ENCODE measurements around the gene ATE1.
A peak's percentile ranks its signal among the peaks of the same experiment; 100 is the strongest.

Gene ATE1

GRCh38 chr10:121889212-121889611 is 38.6 kb downstream of the ATE1 start:
- DNase-seq (ENCODE audit: low read depth) = no peak
- TF ChIP-seq CTCF (IDR thresholded peaks at IDR 0.05; ENCODE audit: low read length, missing control alignments) = no peak
- H3K4me3 ChIP-seq (replicated peaks; ENCODE audit: low read depth, low read length) = no peak overlapping the region

GRCh38 chr10:121886997-121887622 is 40.7 kb downstream of the ATE1 start:
- DNase-seq (ENCODE audit: low read depth) = peak; percentile 81
- no peak overlapping the region for H3K4me3 ChIP-seq (replicated peaks; ENCODE audit: low read depth, low read length)
- TF ChIP-seq CTCF (IDR thresholded peaks at IDR 0.05; ENCODE audit: low read length, missing control alignments) = peak; percentile 92

GRCh38 chr10:121886181-121886580 is 41.6 kb downstream of the ATE1 start:
- no peak for DNase-seq (ENCODE audit: low read depth)
- TF ChIP-seq CTCF (IDR thresholded peaks at IDR 0.05; ENCODE audit: low read length, missing control alignments) = no peak
- no peak overlapping the region for H3K4me3 ChIP-seq (replicated peaks; ENCODE audit: low read depth, low read length)

- peak; percentile 81 for DNase-seq (ENCODE audit: low read depth)
- H3K4me3 ChIP-seq (replicated peaks; ENCODE audit: low read depth, low read length) = no peak overlapping the region
- no peak for TF ChIP-seq CTCF (IDR thresholded peaks at IDR 0.05; ENCODE audit: low read length, missing control alignments)
Observed at GRCh38 chr10:121880895-121881294, 46.9 kb downstream of the ATE1 start.

GRCh38 chr10:121879476-121879875 is 48.4 kb downstream of the ATE1 start:
- no peak for DNase-seq (ENCODE audit: low read depth)
- H3K4me3 ChIP-seq (replicated peaks; ENCODE audit: low read depth, low read length) = no peak overlapping the region
- no peak for TF ChIP-seq CTCF (IDR thresholded peaks at IDR 0.05; ENCODE audit: low read length, missing control alignments)

- TF ChIP-seq CTCF (IDR thresholded peaks at IDR 0.05; ENCODE audit: low read length, missing control alignments) = no peak
- no peak overlapping the region for H3K4me3 ChIP-seq (replicated peaks; ENCODE audit: low read depth, low read length)
- DNase-seq (ENCODE audit: low read depth) = peak; percentile 22
Observed at GRCh38 chr10:121873236-121873635, 54.6 kb downstream of the ATE1 start.

- no peak for TF ChIP-seq CTCF (IDR thresholded peaks at IDR 0.05; ENCODE audit: low read length, missing control alignments)
- H3K4me3 ChIP-seq (replicated peaks; ENCODE audit: low read depth, low read length) = no peak overlapping the region
- DNase-seq (ENCODE audit: low read depth) = no peak
Observed at GRCh38 chr10:121870413-121870812, 57.4 kb downstream of the ATE1 start.

Data from fibroblast of pulmonary artery (primary cell).